Anterior cingulate cortex (tissue), 58 donors: Measurements from ENCODE around the gene LHFPL6.

Experiments
- DNase-seq, 58 donors: peaks; one replicate each; lab custom pipeline; 2025; lab: John Stamatoyannopoulos, UW

LHFPL6 gene

GRCh38 chr13:39324806-39325311 is 278.1 kb downstream of the LHFPL6 start:
- no peak for DNase-seq

DNA sequence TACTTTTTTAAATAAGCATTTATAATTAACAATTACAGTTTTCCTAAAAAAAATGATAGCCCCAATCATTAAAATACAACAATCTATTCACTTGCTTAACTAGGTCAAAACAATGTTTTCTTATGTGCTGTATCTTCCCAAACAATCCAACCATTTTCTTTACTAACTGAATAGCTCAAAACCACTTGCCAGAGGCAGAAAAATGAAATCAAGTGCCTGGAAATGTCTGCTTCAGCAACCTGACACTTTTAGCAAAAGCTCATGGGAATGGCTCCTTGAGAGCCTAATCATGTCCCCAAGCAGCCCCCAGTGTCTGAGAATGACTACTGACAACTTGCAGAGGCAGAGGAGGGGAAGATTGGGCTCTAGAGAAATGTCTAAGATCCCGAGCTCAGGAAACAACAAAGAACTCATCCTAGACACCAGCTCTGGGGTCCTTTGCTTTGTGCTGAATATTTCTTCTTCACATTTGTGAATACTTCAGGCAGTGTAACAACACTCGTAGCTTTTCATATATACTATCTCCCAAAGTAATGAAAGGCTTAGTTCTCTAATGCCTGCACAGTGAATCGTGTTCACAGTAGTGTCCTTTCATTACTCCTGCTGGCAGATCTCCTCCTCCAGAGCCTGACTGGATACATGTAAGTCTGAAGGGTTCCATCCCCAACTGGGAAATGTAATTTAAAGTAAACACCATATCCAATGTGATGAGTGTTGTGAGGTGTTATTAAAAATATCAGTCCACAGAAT is 280.0 kb downstream of the LHFPL6 start:
- peak in 2 of 58 donors; percentile 8 to 46 for DNase-seq

DNA sequence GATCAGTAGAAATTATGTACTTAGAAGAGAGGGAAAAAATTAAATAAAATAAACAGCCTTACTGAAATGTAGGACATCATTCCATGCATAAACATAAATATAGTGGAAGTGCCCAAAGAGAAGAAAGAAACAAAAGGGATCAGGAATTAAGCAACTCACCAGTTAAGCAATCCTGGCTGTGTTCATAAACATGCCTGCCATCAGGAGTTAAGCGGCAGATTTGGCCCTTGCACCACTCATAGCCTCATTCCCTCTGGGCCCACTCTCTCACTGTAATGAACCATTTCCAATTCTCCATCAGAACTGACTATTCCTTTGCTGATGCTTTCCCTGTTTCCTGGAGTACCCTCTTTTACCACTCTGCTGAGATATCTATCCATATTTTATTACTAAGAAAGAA is 281.4 kb downstream of the LHFPL6 start:
- no peak for DNase-seq

DNA sequence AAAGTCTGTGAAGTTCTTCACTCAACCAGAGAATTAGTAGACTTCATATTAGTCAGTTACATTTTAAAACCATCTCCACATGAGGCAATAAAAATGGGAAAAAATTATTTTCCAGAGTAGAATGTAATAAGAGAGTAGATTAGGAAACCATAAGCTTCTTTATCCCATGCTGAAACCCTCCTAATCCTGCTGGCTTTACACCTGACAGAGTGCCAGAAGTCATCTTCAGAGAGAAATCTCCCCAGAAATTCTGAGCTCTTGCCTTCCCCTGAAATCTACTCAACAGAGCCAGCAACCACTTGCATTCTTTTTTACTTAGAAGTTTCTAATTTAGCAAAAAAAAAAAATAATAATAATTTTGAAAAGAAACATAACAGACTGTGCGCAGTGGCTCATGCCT is 284.8 kb downstream of the LHFPL6 start:
- no peak for DNase-seq

DNA sequence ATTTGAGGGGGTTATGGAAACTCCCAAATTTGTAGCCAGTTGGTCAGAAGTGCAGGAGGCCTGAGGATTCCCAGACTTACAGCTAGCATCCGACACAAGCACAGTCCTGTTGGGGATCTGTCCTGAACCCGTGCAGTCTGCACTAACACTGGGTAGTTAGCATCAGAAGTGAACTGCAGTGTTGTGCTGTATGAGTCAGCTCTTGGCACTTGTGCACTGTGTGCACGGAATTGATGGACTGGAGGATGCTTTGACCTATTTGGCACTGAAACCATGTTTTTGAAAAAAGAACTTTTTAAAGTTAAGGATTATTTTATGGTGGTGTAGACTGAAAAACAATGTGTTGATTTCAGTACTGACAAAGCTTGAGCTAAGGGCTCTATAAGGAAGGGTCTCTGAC is 285.7 kb downstream of the LHFPL6 start:
- peak in 7 of 58 donors; percentile 2 to 39 (median 10) for DNase-seq

DNA sequence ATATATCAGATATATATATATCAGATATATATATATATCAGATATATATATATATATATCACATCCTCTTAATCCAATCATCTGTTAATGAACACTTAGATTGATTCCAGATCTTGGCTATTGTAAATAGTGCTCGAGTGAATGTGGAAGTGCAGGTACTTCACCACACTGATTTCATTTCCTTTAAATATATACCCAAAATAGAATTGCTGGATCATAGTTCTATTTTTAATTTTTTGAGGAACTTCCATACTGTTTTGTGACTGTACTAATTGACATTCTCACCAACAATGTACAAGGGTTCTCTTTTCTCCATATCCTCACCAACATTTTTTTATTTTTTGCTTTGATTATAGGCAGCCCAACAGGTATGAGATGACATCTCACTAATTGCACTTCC is 287.2 kb downstream of the LHFPL6 start:
- no peak for DNase-seq

GRCh38 chr13:39313721-39314120 is 289.3 kb downstream of the LHFPL6 start:
- no peak for DNase-seq

DNA sequence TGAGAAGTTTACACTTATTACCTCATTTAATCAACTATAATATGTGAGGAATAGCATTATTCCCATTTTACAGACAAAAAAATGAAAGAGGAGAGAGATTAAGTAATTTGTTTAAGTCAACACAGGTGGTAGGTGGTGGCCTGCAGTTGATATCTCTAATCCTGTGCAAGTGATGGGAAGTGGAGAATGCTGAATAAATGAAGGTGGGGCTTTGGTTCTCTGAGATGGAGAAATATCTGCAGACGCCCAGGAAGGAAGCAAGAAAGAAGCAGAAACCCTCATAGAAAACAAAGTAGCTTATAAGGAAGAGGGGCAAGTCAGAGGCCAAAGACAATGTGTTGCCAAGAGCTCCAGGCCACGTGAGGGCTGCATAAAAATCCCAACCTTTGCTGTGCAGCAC is 290.4 kb downstream of the LHFPL6 start:
- DNase-seq, result no peak

- no peak for DNase-seq
These were observed 291.4 kb downstream of the LHFPL6 start for GRCh38 chr13:39311619-39312018.

GRCh38 chr13:39310961-39311360 is 292.0 kb downstream of the LHFPL6 start:
- no peak for DNase-seq

DNA sequence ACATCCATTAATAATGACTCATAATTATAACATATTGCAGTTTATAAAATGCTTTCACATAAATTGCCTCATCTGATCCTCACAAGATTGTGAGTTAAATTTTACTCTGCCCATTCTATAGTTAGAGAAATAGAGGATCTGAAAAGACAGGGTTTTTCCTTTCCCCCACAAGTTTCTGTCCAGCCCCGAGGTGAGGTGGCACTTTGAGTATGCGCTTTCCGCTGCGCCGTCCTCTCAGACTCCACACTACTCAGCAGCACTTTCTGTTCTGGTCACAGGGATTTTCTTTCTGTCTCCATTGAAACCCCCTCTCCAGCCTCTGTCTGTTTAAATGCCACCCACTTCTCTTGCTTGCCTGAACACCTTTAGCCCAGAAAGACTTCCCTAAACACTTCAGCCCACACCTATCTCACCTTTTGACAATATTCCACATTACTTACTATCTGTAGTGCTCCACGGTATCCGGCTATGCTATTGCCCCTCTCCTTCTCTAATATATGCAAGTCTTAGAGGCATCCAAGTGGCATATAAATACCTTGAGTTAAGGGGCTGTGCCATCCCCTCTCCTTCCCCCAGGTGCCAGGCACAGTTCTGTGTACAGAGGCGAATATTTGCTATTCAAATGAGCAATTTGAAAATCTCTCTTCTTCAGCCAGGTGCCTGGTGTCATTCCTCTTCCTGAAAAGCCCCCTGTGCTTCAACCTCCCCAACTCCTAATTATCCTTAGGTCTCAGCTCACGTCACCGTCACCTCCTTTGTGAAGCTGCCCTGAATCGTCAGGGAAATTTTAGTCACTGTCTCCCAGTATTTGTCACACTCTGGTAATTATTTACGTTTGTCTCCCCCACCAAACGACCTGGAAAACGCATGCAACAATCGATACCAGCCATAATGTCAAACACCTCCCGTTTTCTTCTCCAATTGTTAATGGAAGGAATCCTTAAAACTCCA is 296.1 kb downstream of the LHFPL6 start:
- no peak for DNase-seq

DNA sequence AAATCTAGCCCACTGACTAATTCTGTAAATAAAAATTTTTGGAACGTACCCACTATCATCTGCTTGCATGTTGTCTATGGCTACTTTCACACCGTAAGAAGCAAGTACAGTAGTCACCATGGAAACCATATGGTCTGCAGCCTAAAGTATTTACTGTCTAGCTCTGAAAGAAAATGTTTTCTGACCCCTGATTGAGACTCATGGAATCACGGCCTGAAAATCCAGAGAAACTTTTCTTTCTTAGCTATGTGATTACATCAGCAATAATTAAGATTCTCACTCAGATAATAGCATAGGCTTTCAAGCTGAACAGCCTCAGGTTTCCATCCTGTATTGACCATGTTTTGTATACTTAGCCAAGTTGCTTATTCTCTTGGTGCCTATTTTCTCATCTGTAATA is 300.2 kb downstream of the LHFPL6 start:
- DNase-seq, result no peak

GRCh38 chr13:39298951-39299350 is 304.0 kb downstream of the LHFPL6 start:
- DNase-seq, result no peak

GRCh38 chr13:39297664-39298171 is 305.3 kb downstream of the LHFPL6 start:
- no peak for DNase-seq

DNA sequence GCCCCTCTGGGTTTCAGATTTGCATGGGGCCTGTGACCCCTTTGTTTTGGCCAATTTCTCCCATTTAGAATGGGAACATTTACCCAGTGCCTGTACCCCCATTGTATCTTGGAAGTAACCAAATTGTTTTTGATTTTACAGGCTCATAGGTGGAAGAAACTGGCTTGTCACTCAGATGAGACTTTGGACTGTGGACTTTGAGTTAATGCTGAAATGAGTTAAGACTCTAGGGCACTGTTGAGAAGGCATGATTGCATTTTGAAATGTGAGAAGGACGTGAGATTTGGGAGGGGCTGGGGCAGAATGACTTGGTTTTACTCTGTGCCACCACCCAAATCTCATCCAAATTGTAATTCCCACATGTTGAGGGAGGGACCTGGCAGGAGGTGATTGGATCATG is 306.0 kb downstream of the LHFPL6 start:
- DNase-seq, result no peak

GRCh38 chr13:39296193-39296592 is 306.8 kb downstream of the LHFPL6 start:
- DNase-seq, result no peak
